HepG2 (cell line): ENCODE measurements around the gene RNF14. TPM values are rescaled to one million over a fixed set of nuclear protein-coding genes. Genes with fewer than 3 reads are reported as not detected.

ENCODE experiments used
- BRD4 ChIP-seq: sonication (generic); formaldehyde crosslinking; IDR thresholded peaks from 2 replicates; pipeline ENCODE4 v1.4.0; 2020; ENCODE audit warnings: missing genetic modification reagents
- GABPA ChIP-seq, 2 experiments: IDR thresholded peaks; 2 replicates each; pipeline ENCODE4 v1.6.1; 2011 to 2016; ENCODE audit warnings: low read depth in 2 of 2, low read length in 1 of 2, missing biosample characterization in 1 of 2, missing genetic modification characterization in 1 of 2
- HNRNPLL ChIP-seq: fragments of 200-400 bp; formaldehyde crosslinking; IDR thresholded peaks from 2 replicates; pipeline ENCODE4 v1.6.1; 2017; ENCODE audit warnings: mild to moderate bottlenecking, low read depth, low read length; ENCODE audit not compliant: poor library complexity, severe bottlenecking
- KDM5A ChIP-seq: fragments of 200-600 bp; sonication (generic); IDR thresholded peaks from 2 replicates; pipeline ENCODE4 v1.7.0; 2018; ENCODE audit warnings: antibody characterized with exemption, mild to moderate bottlenecking, low read length, borderline replicate concordance
- LCORL ChIP-seq, 2 experiments: fragments of 450-650 bp in 1 of 2; sonication (generic) in 1 of 2; formaldehyde crosslinking in 1 of 2; IDR thresholded peaks; 2 replicates each; pipeline versions ENCODE4 v1.5.0 to v1.6.1; 2017 to 2020; ENCODE audit warnings: antibody characterized with exemption in 1 of 2, missing genetic modification reagents in 1 of 2
- MEIS1 ChIP-seq: sonication (generic); formaldehyde crosslinking; IDR thresholded peaks from 2 replicates; pipeline ENCODE4 v1.9.0; 2021; ENCODE audit warnings: mild to moderate bottlenecking, missing genetic modification reagents, moderate library complexity, borderline replicate concordance
- PAF1 ChIP-seq: IDR thresholded peaks from 2 replicates; pipeline ENCODE4 v1.6.1; 2016; ENCODE audit warnings: missing genetic modification reagents, missing compliant biosample characterization
- PHF20 ChIP-seq: sonication (generic); formaldehyde crosslinking; IDR thresholded peaks from 2 replicates; pipeline ENCODE4 v1.5.0; 2020; ENCODE audit warnings: mild to moderate bottlenecking, missing genetic modification reagents
- PHF8 ChIP-seq: sonication (generic); formaldehyde crosslinking; IDR thresholded peaks from 2 replicates; pipeline ENCODE4 v1.5.0; 2020; ENCODE audit warnings: missing genetic modification reagents
- ZKSCAN8 ChIP-seq: IDR thresholded peaks from 2 replicates; pipeline ENCODE4 v1.6.1; 2016; ENCODE audit warnings: borderline replicate concordance, missing genetic modification reagents, missing compliant biosample characterization
- ZMYM4 ChIP-seq: sonication (generic); formaldehyde crosslinking; IDR thresholded peaks from 2 replicates; pipeline ENCODE4 v1.8.1; 2023; ENCODE audit warnings: mild to moderate bottlenecking, missing genetic modification reagents
- ZNF432 ChIP-seq: sonication (generic); formaldehyde crosslinking; IDR thresholded peaks from 2 replicates; pipeline ENCODE4 v1.5.0; 2020; ENCODE audit warnings: missing genetic modification reagents, mild to moderate bottlenecking, borderline replicate concordance
- ZNF616 ChIP-seq: sonication (generic); formaldehyde crosslinking; IDR thresholded peaks from 2 replicates; pipeline ENCODE4 v1.5.0; 2020; ENCODE audit warnings: low read depth, mild to moderate bottlenecking, missing genetic modification reagents
- ZNF841 ChIP-seq: sonication (generic); formaldehyde crosslinking; IDR thresholded peaks from 2 replicates; pipeline ENCODE4 v1.8.1; 2023; ENCODE audit warnings: missing genetic modification reagents, borderline replicate concordance
- polyA plus RNA-seq, 8 experiments: library from polyadenylated mRNA; depleted of rRNA in 3 of 8; stranded (reverse) in 7 of 8; unstranded in 1 of 8; fragments of >200 nt; fragmentation: Illumina TruSeq in 4 of 8; extraction: Trizol in 4 of 8; gene quantifications; 2 replicates each; pipeline versions ENCODE4 v1.2.1 to v1.2.3, GENCODE V29; 2011 to 2016; ENCODE audit warnings: low read depth in 4 of 8, missing spikeins in 1 of 8, mixed read lengths in 1 of 8; ENCODE audit not compliant: insufficient read depth in 1 of 8
- total RNA-seq, 5 experiments: library from RNA; depleted of rRNA; stranded (reverse); fragments of >200 nt; fragmentation: Illumina TruSeq; extraction: Trizol; gene quantifications; 2 replicates each; pipeline ENCODE4 v1.2.3, GENCODE V29; 2016; ENCODE audit warnings: low read depth in 1 of 5
- TF ChIP-seq, protein P1 (sequence below): IDR thresholded peaks from 2 replicates; pipeline ENCODE4 v1.6.1; 2016; ENCODE audit warnings: low read depth
- TF ChIP-seq, protein P2 (sequence below): sonication (generic); formaldehyde crosslinking; IDR thresholded peaks from 2 replicates; pipeline ENCODE4 v1.4.0; 2020; ENCODE audit warnings: missing genetic modification reagents
- TF ChIP-seq, protein P3 (sequence below): sonication (generic); formaldehyde crosslinking; IDR thresholded peaks from 2 replicates; pipeline ENCODE4 v1.9.0; 2021; ENCODE audit warnings: missing genetic modification reagents, mild to moderate bottlenecking, borderline replicate concordance
- TF ChIP-seq, protein P4 (sequence below): sonication (generic); formaldehyde crosslinking; IDR thresholded peaks from 2 replicates; pipeline ENCODE4 v1.4.0; 2020; ENCODE audit warnings: mild to moderate bottlenecking, missing genetic modification reagents
- TF ChIP-seq, protein P5 (sequence below): sonication (generic); formaldehyde crosslinking; IDR thresholded peaks from 2 replicates; pipeline ENCODE4 v1.4.0; 2020; ENCODE audit warnings: missing genetic modification reagents

Gene RNF14
- total and polyA plus RNA-seq, 2 of the 13 experiments (the other 11 are each of a cell fraction or from before 2014, with no cell fraction given): 11.3 to 28.1 TPM

DNA sequence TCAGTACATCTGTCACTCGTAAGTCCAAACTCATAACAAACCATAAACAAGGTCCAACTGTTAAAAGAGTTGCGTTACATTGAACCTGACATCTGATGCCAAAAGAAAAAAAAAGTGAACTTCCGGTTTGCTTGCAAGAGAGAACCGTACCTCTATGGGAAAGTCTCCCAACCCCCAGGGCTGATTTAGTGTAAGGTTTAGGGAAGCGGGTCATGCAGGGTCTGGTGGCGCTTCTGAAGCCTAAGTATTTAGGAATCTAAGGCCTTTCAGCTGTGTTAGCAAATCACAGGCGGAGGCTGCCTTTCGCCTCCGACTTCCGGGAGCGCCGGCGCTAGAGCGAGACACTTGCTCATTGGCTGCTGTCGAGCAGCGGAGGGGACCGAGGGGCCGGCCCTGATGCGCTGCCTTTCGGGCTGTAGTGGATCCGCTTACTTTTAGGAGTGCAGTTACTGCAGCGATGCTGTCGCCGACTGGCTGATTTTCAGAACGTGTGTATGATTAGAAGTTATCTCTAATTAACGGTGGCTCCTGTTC is 55.9 kb downstream of the RNF14 start (continued):
- TF ChIP-seq, protein P1, sequence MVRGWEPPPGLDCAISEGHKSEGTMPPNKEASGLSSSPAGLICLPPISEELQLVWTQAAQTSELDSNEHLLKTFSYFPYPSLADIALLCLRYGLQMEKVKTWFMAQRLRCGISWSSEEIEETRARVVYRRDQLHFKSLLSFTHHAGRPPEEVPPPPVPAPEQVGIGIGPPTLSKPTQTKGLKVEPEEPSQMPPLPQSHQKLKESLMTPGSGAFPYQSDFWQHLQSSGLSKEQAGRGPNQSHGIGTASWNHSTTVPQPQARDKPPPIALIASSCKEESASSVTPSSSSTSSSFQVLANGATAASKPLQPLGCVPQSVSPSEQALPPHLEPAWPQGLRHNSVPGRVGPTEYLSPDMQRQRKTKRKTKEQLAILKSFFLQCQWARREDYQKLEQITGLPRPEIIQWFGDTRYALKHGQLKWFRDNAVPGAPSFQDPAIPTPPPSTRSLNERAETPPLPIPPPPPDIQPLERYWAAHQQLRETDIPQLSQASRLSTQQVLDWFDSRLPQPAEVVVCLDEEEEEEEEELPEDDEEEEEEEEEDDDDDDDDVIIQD (CRISPR knock-in tag): peak; percentile 58; the same call in 1 of the 2 replicates
- TF ChIP-seq PHF20 (CRISPR knock-in tag) (peak; percentile 79), ZNF616 (no peak), LCORL (IDR thresholded peaks at IDR 0.05) (peak; percentile 64; the same call in 1 of the 2 replicates), LCORL (CRISPR knock-in tag; IDR thresholded peaks at IDR 0.05) (peak; percentile 64; the same call in 1 of the 2 replicates), PAF1 (CRISPR knock-in tag) (no peak), KDM5A (0 out of 2 replicates have a peak, but pooled peaks have one; percentile 37), GABPA (IDR thresholded peaks at IDR 0.05; ENCODE audit: low read depth, low read length) (peak; percentile 52), GABPA (CRISPR knock-in tag; IDR thresholded peaks at IDR 0.05; ENCODE audit: low read depth) (peak; percentile 93), MEIS1 (CRISPR knock-in tag) (no peak), ZMYM4 (peak; percentile 88), BRD4 (peak; percentile 59; the same call in 1 of the 2 replicates), ZNF432 (CRISPR knock-in tag) (no peak), PHF8 (CRISPR knock-in tag) (peak; percentile 66), ZNF841 (CRISPR knock-in tag) (no peak), ZKSCAN8 (CRISPR knock-in tag) (0 out of 2 replicates have a peak, but pooled peaks have one; percentile 8), HNRNPLL (peak; percentile 51)
- TF ChIP-seq, protein P2, sequence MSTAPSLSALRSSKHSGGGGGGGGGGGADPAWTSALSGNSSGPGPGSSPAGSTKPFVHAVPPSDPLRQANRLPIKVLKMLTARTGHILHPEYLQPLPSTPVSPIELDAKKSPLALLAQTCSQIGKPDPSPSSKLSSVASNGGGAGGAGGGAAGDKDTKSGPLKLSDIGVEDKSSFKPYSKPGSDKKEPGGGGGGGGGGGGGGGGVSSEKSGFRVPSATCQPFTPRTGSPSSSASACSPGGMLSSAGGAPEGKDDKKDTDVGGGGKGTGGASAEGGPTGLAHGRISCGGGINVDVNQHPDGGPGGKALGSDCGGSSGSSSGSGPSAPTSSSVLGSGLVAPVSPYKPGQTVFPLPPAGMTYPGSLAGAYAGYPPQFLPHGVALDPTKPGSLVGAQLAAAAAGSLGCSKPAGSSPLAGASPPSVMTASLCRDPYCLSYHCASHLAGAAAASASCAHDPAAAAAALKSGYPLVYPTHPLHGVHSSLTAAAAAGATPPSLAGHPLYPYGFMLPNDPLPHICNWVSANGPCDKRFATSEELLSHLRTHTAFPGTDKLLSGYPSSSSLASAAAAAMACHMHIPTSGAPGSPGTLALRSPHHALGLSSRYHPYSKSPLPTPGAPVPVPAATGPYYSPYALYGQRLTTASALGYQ: peak; percentile 47; the same call in 1 of the 2 replicates
- TF ChIP-seq, protein P3, sequence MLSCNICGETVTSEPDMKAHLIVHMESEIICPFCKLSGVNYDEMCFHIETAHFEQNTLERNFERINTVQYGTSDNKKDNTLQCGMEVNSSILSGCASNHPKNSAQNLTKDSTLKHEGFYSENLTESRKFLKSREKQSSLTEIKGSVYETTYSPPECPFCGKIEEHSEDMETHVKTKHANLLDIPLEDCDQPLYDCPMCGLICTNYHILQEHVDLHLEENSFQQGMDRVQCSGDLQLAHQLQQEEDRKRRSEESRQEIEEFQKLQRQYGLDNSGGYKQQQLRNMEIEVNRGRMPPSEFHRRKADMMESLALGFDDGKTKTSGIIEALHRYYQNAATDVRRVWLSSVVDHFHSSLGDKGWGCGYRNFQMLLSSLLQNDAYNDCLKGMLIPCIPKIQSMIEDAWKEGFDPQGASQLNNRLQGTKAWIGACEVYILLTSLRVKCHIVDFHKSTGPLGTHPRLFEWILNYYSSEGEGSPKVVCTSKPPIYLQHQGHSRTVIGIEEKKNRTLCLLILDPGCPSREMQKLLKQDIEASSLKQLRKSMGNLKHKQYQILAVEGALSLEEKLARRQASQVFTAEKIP (CRISPR knock-in tag): no peak
- TF ChIP-seq, protein P4, sequence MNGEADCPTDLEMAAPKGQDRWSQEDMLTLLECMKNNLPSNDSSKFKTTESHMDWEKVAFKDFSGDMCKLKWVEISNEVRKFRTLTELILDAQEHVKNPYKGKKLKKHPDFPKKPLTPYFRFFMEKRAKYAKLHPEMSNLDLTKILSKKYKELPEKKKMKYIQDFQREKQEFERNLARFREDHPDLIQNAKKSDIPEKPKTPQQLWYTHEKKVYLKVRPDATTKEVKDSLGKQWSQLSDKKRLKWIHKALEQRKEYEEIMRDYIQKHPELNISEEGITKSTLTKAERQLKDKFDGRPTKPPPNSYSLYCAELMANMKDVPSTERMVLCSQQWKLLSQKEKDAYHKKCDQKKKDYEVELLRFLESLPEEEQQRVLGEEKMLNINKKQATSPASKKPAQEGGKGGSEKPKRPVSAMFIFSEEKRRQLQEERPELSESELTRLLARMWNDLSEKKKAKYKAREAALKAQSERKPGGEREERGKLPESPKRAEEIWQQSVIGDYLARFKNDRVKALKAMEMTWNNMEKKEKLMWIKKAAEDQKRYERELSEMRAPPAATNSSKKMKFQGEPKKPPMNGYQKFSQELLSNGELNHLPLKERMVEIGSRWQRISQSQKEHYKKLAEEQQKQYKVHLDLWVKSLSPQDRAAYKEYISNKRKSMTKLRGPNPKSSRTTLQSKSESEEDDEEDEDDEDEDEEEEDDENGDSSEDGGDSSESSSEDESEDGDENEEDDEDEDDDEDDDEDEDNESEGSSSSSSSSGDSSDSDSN (CRISPR knock-in tag): peak; percentile 30; the same call in 1 of the 2 replicates
- TF ChIP-seq, protein P5, sequence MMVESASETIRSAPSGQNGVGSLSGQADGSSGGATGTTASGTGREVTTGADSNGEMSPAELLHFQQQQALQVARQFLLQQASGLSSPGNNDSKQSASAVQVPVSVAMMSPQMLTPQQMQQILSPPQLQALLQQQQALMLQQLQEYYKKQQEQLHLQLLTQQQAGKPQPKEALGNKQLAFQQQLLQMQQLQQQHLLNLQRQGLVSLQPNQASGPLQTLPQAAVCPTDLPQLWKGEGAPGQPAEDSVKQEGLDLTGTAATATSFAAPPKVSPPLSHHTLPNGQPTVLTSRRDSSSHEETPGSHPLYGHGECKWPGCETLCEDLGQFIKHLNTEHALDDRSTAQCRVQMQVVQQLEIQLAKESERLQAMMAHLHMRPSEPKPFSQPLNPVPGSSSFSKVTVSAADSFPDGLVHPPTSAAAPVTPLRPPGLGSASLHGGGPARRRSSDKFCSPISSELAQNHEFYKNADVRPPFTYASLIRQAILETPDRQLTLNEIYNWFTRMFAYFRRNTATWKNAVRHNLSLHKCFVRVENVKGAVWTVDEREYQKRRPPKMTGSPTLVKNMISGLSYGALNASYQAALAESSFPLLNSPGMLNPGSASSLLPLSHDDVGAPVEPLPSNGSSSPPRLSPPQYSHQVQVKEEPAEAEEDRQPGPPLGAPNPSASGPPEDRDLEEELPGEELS (CRISPR knock-in tag): peak; percentile 45; the same call in 1 of the 2 replicates
